SU-DHL-6 (cell line): ENCODE measurements around the gene IL36A.

ENCODE experiments used
- CTCF ChIP-seq: fragments of 200-600 bp; sonication (generic); IDR thresholded peaks from one replicate; pipeline ENCODE4 v1.5.1; 2017; ENCODE audit warnings: antibody characterized with exemption, mild to moderate bottlenecking, low read length, moderate library complexity; ENCODE audit not compliant: insufficient read depth, poor library complexity, severe bottlenecking
- EZH2phosphoT487 ChIP-seq: fragments of 200-600 bp; sonication (generic), shearing (Covaris generic); conservative IDR thresholded peaks from 2 replicates; pipeline ENCODE4 v1.6.1; 2018; ENCODE audit warnings: mild to moderate bottlenecking, antibody characterized with exemption, low read length, moderate library complexity, mixed read lengths

- TF ChIP-seq CTCF (peak; percentile 87), EZH2phosphoT487 (no peak)
These were observed 46.7 kb upstream of the IL36A start for GRCh38 chr2:112958428-112959108.
